Neural cell (in vitro differentiated cells): ENCODE results near the gene SPINK9. TPM values are rescaled to one million over a fixed set of nuclear protein-coding genes. Genes with fewer than 3 reads are reported as not detected.

Experiments
- H2AFZ ChIP-seq: fragments of 200-600, 300-800 bp; sonication (generic), shearing (Covaris generic); 2 replicates; pipeline ENCODE4 v1.6.0; 2014; ENCODE audit warnings: low read depth, mild to moderate bottlenecking, antibody characterized with exemption, low read length, moderate library complexity
- H3F3A ChIP-seq: fragments of 200-600 bp; shearing (Covaris generic); 2 replicates; pipeline ENCODE4 v1.6.1; 2016; ENCODE audit warnings: mild to moderate bottlenecking, moderate library complexity, mixed read lengths, antibody characterized with exemption, low read length; ENCODE audit not compliant: insufficient read depth, poor library complexity, severe bottlenecking
- H3K27ac ChIP-seq: fragments of 200-600, 300-800 bp; sonication (generic), shearing (Covaris generic); 2 replicates; pipeline ENCODE4 v1.5.1; 2014; ENCODE audit warnings: mild to moderate bottlenecking, low read length, moderate library complexity
- H3K27me3 ChIP-seq: fragments of 300-800, 200-600 bp; sonication (generic), shearing (Covaris generic); 2 replicates; pipeline ENCODE4 v1.6.0; 2014; ENCODE audit warnings: mild to moderate bottlenecking, low read depth, low read length, moderate library complexity; ENCODE audit not compliant: insufficient read depth
- H3K36me3 ChIP-seq: fragments of 300-800, 200-600 bp; sonication (generic), shearing (Covaris generic); 2 replicates; pipeline ENCODE4 v1.5.1; 2014; ENCODE audit warnings: mild to moderate bottlenecking, antibody characterized with exemption, low read length, moderate library complexity; ENCODE audit not compliant: insufficient read depth
- H3K4me2 ChIP-seq: fragments of 300-800, 200-600 bp; sonication (generic), shearing (Covaris generic); 2 replicates; pipeline ENCODE4 v1.6.0; 2014; ENCODE audit warnings: mild to moderate bottlenecking, low read length
- H3K4me3 ChIP-seq: fragments of 300-800, 200-600 bp; sonication (generic), shearing (Covaris generic); 2 replicates; pipeline ENCODE4 v1.5.1; 2014; ENCODE audit warnings: mild to moderate bottlenecking, low read length, moderate library complexity
- H3K79me2 ChIP-seq: fragments of 200-600 bp; shearing (Covaris generic); replicated peaks from 2 replicates; pipeline ENCODE4 v1.6.0; 2014; ENCODE audit warnings: mild to moderate bottlenecking, low read length, moderate library complexity; ENCODE audit not compliant: insufficient read depth
- H3K9ac ChIP-seq: fragments of 300-800, 200-600 bp; sonication (generic), shearing (Covaris generic); 2 replicates; pipeline ENCODE4 v1.6.1; 2016; ENCODE audit warnings: mild to moderate bottlenecking, low read length, mixed read lengths
- H3K9me2 ChIP-seq: fragments of 200-600 bp; shearing (Covaris generic); 2 replicates; pipeline ENCODE4 v1.6.1; 2016; ENCODE audit warnings: mild to moderate bottlenecking, low read length, mixed read lengths; ENCODE audit not compliant: insufficient read depth
- H3K9me3 ChIP-seq: fragments of 200-600, 300-800 bp; sonication (generic), shearing (Covaris generic); 2 replicates; pipeline ENCODE4 v1.6.1; 2016; ENCODE audit warnings: mild to moderate bottlenecking, mixed run types, low read length, moderate library complexity, mixed read lengths
- H4K20me1 ChIP-seq: fragments of 200-600 bp; shearing (Covaris generic); 2 replicates; pipeline ENCODE4 v1.6.1; 2016; ENCODE audit warnings: mild to moderate bottlenecking, mixed run types; ENCODE audit not compliant: insufficient read depth
- CTCF ChIP-seq: fragments of 450-650 bp; IDR thresholded peaks from 2 replicates; pipeline ENCODE4 v1.5.1; 2014; ENCODE audit warnings: antibody characterized with exemption, mild to moderate bottlenecking, moderate library complexity; ENCODE audit not compliant: poor library complexity, severe bottlenecking
- EP300 ChIP-seq: fragments of 450-650 bp; conservative IDR thresholded peaks from 2 replicates; pipeline ENCODE4 v1.6.1; 2014; ENCODE audit warnings: antibody characterized with exemption, mild to moderate bottlenecking, moderate library complexity; ENCODE audit not compliant: poor library complexity, severe bottlenecking
- EZH2 ChIP-seq: fragments of 200-600, 300-800 bp; shearing (Covaris generic), sonication (generic); IDR thresholded peaks from 2 replicates; pipeline ENCODE4 v1.6.1; 2014; ENCODE audit warnings: antibody characterized with exemption, low read length, borderline replicate concordance, mild to moderate bottlenecking; ENCODE audit not compliant: insufficient read depth, poor library complexity, severe bottlenecking
- MXI1 ChIP-seq: fragments of 450-650 bp; conservative IDR thresholded peaks from 2 replicates; pipeline ENCODE4 v1.6.1; 2014; ENCODE audit warnings: antibody characterized with exemption, mild to moderate bottlenecking; ENCODE audit not compliant: poor library complexity, severe bottlenecking
- POLR2AphosphoS5 ChIP-seq: IDR thresholded peaks from 2 replicates; pipeline ENCODE4 v1.6.1; 2012
- RAD21 ChIP-seq: fragments of 450-650 bp; conservative IDR thresholded peaks from 2 replicates; pipeline ENCODE4 v1.6.1; 2014; ENCODE audit warnings: antibody characterized with exemption, mild to moderate bottlenecking, moderate library complexity
- REST ChIP-seq: IDR thresholded peaks from 2 replicates; pipeline ENCODE4 v1.6.1; 2012; ENCODE audit warnings: borderline replicate concordance
- SMC3 ChIP-seq: fragments of 450-650 bp; conservative IDR thresholded peaks from 2 replicates; pipeline ENCODE4 v1.6.1; 2014; ENCODE audit warnings: antibody characterized with exemption, mild to moderate bottlenecking, moderate library complexity; ENCODE audit not compliant: poor library complexity
- TAF1 ChIP-seq: IDR thresholded peaks from 2 replicates; pipeline ENCODE4 v1.6.1; 2012; ENCODE audit warnings: low read depth
- polyA plus RNA-seq: library from polyadenylated mRNA; depleted of rRNA; stranded (reverse); fragments of >200 nt; gene quantifications from 2 replicates; pipeline ENCODE4 v1.2.3, GENCODE V29; 2014

The SPINK9 gene
- polyA plus RNA-seq, 1 donor from 2014 or later: not detected

- TF ChIP-seq RAD21: no peak
- no peak for TF ChIP-seq SMC3
- H3K27ac ChIP-seq: no peak overlapping the region
These were observed 29.0 kb downstream of the SPINK9 start for GRCh38 chr5:148364343-148364742.

GRCh38 chr5:148368299-148368698 lies 32.9 kb downstream of the SPINK9 start:
- Histone ChIP-seq H3K9me3 (peaks cover 7% of the 10 kb centered on the region), H3K9ac (no peak overlapping the region), H3K4me2 (no peak overlapping the region), H3K27ac (no peak overlapping the region), H3K27me3 (no peaks in the 10 kb centered on the region), H3K36me3 (no peaks in the 10 kb centered on the region), H3K4me3 (no peak overlapping the region), H2AFZ (no peak overlapping the region), H3K79me2 (no peaks in the 10 kb centered on the region), H4K20me1 (no peaks in the 10 kb centered on the region), H3F3A (no peaks in the 10 kb centered on the region), H3K9me2 (no peaks in the 10 kb centered on the region)
- TF ChIP-seq RAD21 (no peak), EZH2 (no peak), CTCF (no peak), REST (no peak), POLR2AphosphoS5 (no peak), SMC3 (no peak), MXI1 (no peak), EP300 (no peak), TAF1 (no peak)

More at GRCh38 chr5:148364343-148364742, 29.0 kb downstream of the SPINK9 start:
- Histone ChIP-seq H3K9me3 (peaks cover 7% of the 10 kb centered on the region), H3K79me2 (no peaks in the 10 kb centered on the region), H4K20me1 (no peaks in the 10 kb centered on the region), H3K9me2 (no peaks in the 10 kb centered on the region), H3K9ac (no peak overlapping the region), H3K4me3 (no peak overlapping the region), H3K27me3 (no peaks in the 10 kb centered on the region), H3F3A (no peaks in the 10 kb centered on the region), H3K4me2 (no peak overlapping the region), H2AFZ (no peak overlapping the region), H3K36me3 (no peaks in the 10 kb centered on the region)

GRCh38 chr5:148372166-148372725 lies 36.9 kb downstream of the SPINK9 start:
- Histone ChIP-seq H3K27ac (no peak overlapping the region), H4K20me1 (no peaks in the 10 kb centered on the region), H3K36me3 (no peaks in the 10 kb centered on the region), H3K9me2 (no peaks in the 10 kb centered on the region), H3K9ac (no peak overlapping the region), H3K27me3 (no peaks in the 10 kb centered on the region), H3K4me3 (no peak overlapping the region), H3F3A (no peaks in the 10 kb centered on the region), H2AFZ (no peak overlapping the region), H3K9me3 (peaks cover 7% of the 10 kb centered on the region), H3K79me2 (no peaks in the 10 kb centered on the region), H3K4me2 (no peak overlapping the region)
- TF ChIP-seq POLR2AphosphoS5: no peak
- no peak for TF ChIP-seq EZH2
- no peak for TF ChIP-seq SMC3
- no peak for TF ChIP-seq TAF1
- TF ChIP-seq REST: no peak
- no peak for TF ChIP-seq EP300
- no peak for TF ChIP-seq MXI1
- TF ChIP-seq RAD21: no peak
- TF ChIP-seq CTCF: no peak
